NCI-H2029 (cell line): ENCODE results near the gene NFAM1.

Experiments used
- DNase-seq: peaks from one replicate; lab custom pipeline; 2025; lab: John Stamatoyannopoulos, UW

NFAM1 gene

GRCh38 chr22:42358643-42359558 is 73.3 kb downstream of the NFAM1 start:
- no peak for DNase-seq

- no peak for DNase-seq
These were observed 74.4 kb downstream of the NFAM1 start for GRCh38 chr22:42357634-42358296.

GRCh38 chr22:42357221-42357620 is 75.0 kb downstream of the NFAM1 start:
- DNase-seq, result no peak

GRCh38 chr22:42356533-42356932 is 75.7 kb downstream of the NFAM1 start:
- DNase-seq, result no peak

- peak; percentile 31 for DNase-seq
These were observed 78.1 kb downstream of the NFAM1 start for GRCh38 chr22:42353883-42354727.

GRCh38 chr22:42350373-42350772 is 81.8 kb downstream of the NFAM1 start:
- DNase-seq, result no peak

- DNase-seq, result no peak
These were observed 84.8 kb downstream of the NFAM1 start for GRCh38 chr22:42347281-42347824.

- DNase-seq, result no peak
These were observed 85.5 kb downstream of the NFAM1 start for GRCh38 chr22:42346722-42347121.

- DNase-seq, result no peak
These were observed 86.7 kb downstream of the NFAM1 start for GRCh38 chr22:42345458-42345857.

GRCh38 chr22:42344361-42344905 is 87.8 kb downstream of the NFAM1 start:
- DNase-seq, result no peak

GRCh38 chr22:42343531-42344081 is 88.6 kb downstream of the NFAM1 start:
- DNase-seq, result no peak

- DNase-seq, result peak; percentile 20
These were observed 89.1 kb downstream of the NFAM1 start for GRCh38 chr22:42343121-42343454.

GRCh38 chr22:42342426-42343120 is 89.6 kb downstream of the NFAM1 start:
- no peak for DNase-seq

- no peak for DNase-seq
These were observed 90.4 kb downstream of the NFAM1 start for GRCh38 chr22:42341779-42342178.

GRCh38 chr22:42340829-42341383 is 91.3 kb downstream of the NFAM1 start:
- DNase-seq, result no peak

- DNase-seq, result no peak
These were observed 92.1 kb downstream of the NFAM1 start for GRCh38 chr22:42340150-42340549.

GRCh38 chr22:42338479-42338878 is 93.7 kb downstream of the NFAM1 start:
- no peak for DNase-seq

- no peak for DNase-seq
These were observed 94.8 kb downstream of the NFAM1 start for GRCh38 chr22:42337356-42337755.

GRCh38 chr22:42336527-42337227 is 95.5 kb downstream of the NFAM1 start:
- DNase-seq, result no peak

GRCh38 chr22:42335839-42336378 is 96.3 kb downstream of the NFAM1 start:
- no peak for DNase-seq
